Activated CD8-positive, alpha-beta memory T cell treated with anti-CD3 and anti-CD28 coated beads for 1 hour (primary cell): ENCODE data around the gene SLC6A8.
A peak's percentile ranks its signal among the peaks of the same experiment; 100 is the strongest.

Source experiments
- DNase-seq, 2 donors: peaks; one replicate each; pipeline ENCODE4 v3.0.0-alpha.2; 2020; ENCODE audit warnings: low read depth in 1 of 2; ENCODE audit errors: extremely low read depth in 1 of 2

The SLC6A8 gene

DNA sequence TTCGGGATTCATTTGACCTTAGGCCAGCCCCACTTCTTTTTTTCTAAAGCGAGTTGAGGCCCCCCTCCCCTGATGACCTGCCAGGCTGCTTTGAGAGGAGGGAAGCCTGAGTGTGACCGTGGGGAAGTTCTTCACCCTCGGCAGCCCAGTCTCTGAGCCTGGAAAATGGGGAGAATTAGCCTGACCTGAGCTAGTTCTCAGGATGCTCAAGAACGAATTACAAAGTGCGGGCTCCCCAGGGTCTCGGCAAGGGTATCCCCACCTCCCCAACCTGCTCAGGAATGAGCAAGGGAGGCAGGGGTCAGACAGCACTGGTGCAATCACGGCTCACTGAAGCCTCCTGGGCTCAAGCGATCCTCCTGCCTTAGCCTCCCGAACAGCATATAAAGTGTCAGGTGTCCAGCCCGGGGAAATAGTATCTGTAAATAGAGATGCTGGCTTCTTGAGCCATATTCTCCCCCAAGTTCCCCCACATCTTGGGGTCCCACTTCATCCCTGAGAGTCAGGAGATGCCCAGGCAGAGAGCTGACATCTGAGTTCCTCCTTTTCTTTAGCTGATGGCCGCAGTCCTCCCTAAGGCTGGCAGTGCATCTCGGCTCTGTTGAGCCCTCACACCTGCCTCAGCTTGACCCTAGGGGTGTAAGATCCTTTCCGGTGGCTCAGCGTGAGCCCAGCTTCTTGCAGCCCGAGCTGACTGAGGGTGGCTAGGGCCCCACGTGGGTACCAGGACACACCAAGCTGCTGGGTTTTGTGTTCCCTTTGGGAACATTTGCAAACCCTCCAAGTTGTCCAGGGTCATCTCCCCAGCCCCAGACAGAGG, 39.2 kb upstream of the SLC6A8 start:
- DNase-seq, result no peak

DNA sequence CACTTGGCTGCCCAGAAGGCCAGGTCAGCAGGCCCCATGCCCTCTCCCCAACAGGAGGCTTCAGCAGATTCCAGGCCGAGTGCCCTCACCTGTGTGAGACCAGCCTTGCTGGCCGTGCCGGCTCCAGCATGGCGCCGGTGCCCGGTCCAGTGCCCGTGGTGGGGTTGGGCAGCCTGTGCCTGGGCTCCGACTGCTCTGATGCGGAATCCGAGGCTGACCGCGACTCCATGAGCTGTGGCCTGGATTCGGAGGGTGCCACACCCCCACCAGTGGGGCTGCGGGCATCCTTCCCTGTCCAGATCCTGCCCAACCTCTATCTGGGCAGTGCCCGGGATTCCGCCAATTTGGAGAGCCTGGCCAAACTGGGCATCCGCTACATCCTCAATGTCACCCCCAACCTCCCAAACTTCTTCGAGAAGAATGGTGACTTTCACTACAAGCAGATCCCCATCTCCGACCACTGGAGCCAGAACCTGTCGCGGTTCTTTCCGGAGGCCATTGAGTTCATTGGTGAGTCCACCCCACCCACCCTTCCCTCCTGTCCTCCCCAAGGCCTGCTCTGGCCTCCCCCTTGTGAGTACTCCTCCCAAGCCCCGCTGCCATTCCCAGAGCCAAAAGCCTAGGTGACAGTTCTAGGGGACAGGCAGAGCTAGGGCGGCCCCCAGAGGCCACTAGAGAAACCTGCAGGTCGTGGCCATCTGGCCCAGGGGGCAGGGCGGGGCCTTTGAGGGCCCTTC, 38.4 kb upstream of the SLC6A8 start:
- no peak for DNase-seq

DNA sequence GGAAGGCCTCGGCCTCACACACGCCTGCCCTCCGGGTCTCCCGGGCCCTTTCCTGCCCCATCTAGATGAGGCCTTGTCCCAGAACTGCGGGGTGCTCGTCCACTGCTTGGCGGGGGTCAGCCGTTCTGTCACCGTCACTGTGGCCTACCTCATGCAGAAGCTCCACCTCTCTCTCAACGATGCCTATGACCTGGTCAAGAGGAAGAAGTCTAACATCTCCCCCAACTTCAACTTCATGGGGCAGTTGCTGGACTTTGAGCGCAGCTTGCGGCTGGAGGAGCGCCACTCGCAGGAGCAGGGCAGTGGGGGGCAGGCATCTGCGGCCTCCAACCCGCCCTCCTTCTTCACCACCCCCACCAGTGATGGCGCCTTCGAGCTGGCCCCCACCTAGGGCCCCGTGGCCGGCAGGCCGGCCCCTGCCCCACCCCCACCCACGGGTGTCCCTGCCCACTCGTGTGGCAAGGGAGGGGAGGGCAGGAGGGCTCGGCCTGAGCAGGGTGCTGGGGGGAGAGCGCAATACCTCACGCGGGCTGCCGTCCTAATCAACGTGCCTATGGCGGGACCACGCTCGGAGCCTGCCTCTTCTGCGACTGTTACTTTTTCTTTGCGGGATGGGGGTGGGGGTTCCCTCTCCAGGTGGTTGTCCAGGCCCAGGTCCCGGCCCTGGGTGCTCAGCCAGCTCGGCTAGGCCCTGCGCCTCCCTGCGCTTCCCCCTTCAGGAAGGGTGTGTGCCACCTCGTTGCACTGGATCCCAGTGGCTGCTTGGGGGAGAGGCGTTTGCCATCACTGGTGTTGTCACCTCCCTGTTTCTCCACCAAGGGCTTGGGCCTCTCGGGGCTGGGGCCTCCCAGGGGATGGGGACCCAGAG, 37.6 kb upstream of the SLC6A8 start:
- no peak for DNase-seq

DNA sequence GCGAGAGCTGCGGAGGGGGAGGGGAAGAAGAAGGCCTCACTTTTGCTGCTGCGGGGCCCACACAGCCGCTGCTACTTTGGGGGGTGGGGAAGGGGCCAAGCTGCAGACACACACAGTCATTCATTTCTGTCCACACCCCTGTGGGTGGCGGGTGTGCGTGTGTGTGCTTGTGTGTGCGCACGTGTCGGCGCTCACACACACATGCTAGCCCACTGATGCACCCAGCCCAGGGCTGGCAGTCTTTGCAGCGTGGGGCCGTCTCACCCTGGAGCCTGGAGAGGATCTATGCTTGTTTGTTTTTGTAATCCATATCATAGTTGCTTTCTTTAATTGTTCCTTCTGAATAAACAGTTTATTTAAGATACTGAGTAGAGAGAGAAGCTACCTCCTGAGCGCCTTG, 36.8 kb upstream of the SLC6A8 start:
- no peak for DNase-seq

DNA sequence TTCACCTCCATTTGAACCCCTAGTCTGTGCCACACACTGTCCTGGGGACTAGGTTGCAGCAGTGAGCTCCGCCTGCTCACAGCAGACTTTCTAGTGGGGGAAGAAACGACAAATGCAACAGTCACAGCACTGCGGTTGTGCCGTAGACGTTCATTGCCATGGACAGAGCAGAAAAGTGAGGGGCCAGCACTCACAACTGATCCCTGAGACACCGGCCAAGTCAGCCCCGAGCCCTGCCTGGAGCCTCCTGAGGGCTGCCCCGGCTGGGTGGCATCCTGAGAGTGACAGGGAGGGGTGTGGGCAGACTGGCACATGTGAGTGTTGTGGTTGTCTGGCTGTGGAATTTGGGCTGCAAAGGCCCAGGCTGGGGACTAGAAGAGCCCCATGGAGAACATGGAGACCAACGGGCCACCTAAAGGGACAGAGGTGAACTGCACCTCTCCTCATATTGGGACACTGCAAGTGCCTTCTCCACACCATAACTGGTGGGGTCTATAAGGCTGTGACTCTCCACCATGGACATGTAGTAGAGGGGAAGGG, 36.1 kb upstream of the SLC6A8 start:
- no peak for DNase-seq

DNA sequence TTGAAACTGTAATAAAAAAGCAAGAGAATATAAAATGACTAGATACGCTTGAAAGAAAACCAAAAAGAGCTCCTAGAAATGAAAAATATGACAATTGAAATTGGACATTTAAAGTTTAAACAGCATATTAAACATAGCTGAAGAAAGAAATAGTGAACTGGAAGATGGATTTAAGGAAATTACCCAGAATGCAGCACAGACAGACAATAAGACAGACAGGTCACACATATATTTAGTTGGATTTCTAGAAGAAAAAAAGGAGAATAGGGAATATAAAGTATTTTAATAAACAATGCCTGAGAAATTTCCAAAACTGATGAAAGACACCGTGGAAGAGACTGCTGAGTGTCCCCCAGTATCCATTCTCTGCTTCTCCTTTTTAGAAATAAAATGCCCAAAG, 34.2 kb upstream of the SLC6A8 start:
- DNase-seq, result no peak

DNA sequence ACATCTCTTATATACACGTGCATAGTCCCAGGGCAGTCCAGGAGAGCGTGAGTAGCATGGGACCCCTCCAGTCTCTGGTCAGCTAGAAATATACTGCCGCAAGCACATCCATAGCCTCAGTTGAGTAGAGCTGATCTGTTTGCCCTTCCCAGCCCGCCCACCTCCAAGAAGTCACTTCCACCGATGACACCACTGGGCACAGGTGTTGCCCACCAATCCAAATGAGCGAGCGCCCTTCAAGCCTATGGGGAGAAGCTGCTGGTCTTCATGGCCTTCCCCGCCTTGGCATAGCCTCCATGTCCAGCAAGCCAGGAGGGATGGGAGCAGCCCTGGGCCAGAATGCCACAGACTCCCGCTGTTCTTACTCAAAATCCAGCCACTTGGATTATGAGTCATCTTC, 30.6 kb upstream of the SLC6A8 start:
- no peak for DNase-seq

DNA sequence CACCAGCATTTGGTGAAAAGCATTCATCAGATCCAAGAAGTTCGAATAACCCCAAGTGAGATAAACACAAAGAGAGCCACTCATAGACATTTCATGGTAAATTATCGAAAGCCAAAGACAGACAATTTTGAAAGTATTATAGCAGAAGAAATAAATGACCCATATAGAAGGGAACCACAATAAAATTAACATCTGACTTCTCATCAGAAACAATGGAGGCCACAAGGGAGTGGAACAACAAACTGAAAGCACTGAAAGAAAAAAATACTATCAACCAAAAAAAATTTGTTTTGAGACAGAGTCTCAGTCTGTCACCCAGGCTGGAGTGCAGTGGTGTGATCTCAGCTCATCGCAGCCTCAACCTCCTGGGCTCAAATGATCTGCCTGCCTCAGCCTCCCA, 28.5 kb upstream of the SLC6A8 start:
- DNase-seq, result no peak

DNA sequence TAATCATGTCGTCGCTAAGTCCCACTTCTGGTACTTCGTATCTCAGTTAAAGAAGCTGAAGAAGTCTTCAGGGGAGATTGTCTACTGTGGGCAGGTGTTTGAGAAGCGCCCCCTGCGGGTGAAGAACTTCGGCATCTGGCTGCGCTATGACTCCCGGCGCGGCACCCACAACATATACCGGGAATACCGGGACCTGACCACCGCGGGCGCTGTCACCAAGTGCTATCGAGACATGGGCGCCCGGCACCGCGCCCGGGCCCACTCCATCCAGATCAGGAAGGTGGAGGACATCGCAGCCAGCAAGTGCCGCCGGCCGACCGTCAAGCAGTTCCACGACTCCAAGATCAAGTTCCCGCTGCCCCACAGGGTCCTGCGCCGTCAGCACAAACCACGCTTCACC, 25.5 kb upstream of the SLC6A8 start:
- DNase-seq, result peak; percentile 13 to 40

DNA sequence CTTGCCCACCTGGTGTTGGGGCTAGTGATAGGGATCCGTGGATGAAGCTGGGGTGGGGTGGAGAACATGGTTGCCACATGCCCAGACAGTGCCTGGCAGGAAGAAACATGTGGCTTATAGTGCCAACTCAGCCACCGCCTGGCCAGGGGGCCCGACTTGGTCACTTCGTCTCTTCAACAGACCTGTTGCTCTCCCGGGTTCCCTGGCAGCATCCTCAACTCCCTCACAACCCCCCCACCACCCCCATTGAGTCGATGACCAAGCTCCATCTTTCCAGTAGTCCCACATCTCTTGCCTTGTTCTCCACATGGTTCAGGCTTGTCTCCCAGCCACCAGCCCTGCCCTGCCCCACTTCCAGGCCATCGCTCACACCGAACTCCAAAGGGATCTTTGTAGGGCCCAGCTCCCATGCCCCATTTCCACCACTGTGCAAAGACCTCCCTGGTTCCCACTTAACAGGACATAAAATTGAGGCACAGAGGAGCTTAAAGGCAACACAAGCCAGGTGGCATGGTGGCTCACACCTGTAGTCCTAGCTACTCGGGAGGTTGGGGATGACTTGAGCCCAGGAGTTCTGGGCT, 21.9 kb upstream of the SLC6A8 start:
- DNase-seq, result no peak

DNA sequence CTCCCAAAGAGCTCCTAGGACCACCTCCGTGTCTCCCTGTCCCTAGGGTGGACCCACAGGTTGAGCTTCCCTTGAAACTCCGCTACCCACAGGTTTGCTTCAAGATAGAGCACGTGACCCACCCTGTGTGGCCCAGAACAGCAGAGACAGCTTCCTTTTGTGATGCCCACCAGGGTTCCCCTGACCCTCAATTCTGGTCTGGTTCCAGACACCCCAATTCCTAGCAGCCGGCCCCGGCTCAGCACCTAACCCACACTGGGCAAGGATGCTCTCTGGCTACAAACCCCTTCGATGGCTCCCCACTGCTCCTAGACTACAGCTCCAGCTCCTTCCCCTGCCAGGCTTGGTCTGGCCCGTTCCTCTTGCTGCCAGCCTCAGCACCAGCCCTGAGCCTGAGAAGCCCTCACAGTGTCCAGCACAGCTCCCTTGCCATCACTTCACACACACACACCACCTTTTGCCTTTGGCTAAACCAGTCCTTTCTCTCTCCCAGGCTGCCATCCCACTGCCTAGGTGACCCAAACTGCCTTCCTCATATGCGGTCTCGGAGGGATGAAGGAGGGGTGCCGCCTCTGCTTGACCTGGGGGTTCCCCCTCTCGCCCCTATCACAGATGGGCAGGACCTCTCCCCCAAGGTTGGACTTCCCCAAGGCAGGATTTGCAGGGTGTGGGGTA, 20.3 kb upstream of the SLC6A8 start:
- no peak for DNase-seq

DNA sequence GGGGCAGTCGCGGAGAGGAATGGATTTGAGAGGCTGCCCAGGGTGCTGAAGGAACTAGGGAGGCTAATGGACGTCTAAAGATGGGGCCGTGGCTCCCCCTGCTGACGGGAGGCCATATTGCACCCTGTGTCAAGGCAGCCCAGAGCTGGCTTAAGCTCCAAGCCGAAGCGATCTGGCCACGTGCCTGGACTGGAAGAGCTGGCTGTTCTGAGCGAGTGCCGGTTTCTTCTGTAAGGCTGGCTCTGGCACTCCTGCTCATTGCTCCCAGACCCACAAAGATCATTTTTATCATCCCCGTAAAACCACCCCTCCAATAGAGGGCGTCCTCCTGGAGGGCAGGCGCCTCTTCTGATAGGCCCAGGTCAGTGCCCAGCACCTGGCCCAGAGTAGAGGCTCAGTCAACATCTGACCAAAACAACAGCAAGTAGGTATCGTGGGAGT, 19.8 kb upstream of the SLC6A8 start:
- peak; percentile 20 to 59 for DNase-seq

DNA sequence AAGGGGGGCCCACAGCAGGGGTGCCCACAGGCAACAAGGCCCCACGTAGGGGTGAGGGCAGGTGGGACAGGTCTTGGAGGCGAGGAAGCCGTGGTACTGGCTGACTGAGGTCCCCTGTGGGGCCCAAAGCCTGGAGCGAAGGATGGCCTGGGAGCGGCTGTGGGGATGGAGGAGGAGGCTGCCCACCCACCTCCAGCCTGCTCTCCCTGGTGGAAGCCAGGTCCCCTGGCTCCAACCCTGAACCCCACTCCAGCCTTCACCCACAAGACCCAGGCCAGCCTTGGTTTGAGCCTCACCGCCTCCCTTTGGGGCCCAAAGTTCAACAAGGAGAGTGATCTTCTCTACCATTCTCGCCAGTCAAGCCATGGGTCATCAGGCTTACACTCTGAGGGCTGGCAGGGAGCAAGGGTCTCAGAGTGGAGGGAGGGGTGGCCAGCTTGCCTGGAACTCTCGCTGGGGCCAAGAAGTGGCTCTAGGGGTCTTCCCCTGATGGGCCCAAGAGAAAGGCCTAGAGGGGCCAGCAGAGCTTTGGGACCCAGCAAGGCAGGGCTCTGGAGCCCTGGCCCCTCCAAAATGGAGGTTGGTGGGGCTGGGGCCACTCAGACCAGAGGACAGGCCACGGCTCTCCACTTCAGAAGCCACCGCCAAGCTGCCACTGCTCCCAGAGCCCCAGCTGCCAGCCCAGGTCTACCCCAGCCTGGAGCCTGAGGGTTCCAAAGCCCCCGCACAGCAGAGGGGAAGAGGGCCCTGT, 19.1 kb upstream of the SLC6A8 start:
- no peak for DNase-seq

DNA sequence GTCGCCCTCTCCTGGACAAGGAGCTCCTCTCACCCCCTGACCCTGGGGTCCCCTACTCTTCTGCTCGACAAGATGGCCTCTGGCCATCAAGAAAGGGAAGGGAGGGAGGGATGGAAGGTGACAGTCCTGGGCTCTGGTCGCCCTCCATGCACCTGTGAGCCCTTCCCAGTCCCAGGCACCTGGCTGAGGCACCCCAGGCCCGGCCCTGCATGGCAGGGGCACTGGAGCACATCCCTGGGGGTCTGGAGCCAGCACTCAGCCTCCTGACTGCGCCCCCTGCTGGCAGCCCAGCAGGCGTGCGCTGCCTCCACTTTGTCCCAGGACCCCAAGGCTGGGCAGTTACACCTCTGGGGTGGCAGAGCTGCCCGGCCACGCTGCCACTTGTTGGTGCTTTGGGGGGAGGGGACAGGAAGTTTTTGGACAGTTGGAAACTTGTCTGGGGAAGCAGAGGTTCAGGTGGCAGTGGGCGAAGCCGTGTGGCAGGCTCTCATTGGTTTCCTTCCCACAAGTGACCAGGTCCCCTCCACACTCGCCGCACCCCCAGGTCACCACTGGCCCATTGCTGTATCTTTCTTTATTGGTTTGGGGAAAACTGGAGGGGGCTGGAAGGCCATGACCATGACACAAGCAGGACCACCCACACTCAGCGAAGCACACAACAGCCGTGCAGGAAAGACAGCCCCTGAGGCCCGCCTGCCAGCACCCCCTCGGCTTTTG, 18.4 kb upstream of the SLC6A8 start:
- peak in 1 of 2 donors; percentile 17 for DNase-seq

DNA sequence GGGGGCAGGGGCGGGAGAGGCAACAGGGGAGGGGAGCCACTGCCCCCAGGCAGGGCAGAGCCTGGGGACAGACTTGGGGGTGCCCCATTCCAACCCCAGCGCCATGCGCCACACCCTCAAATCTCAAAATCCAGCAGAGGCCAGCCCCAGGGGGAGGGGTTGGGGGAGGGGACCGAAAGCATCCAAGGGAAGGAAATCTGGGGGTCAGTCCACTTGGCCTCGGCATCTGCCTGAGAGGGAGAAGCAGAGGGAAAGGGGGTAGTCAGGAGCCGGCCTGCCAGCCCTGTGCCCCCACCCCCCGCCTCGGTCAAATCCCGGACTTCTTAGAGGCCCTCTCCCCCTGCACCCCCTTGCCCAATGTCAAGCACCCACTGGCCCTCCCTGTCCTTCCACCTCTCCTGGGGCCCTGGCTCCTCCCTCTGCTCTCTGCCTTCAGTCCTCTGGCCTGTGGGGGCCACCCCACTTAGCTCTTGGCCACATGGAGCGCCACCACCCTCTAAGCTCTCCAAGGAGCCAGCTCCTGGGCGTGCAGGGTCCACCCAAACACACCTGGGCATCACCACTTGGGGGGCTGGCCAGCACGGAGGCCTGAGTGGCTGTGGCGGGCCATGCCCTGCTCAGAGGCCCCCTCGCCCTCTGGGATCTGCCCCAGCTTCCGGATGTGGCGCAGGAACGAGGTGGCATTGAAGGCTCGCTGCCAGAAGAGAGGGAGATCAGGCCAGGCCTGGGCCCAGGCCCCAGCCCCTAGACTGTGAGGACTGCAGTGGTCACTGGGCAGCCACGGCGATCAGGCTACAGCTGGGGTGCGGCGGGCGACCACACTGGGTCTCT, 17.6 kb upstream of the SLC6A8 start:
- no peak for DNase-seq

DNA sequence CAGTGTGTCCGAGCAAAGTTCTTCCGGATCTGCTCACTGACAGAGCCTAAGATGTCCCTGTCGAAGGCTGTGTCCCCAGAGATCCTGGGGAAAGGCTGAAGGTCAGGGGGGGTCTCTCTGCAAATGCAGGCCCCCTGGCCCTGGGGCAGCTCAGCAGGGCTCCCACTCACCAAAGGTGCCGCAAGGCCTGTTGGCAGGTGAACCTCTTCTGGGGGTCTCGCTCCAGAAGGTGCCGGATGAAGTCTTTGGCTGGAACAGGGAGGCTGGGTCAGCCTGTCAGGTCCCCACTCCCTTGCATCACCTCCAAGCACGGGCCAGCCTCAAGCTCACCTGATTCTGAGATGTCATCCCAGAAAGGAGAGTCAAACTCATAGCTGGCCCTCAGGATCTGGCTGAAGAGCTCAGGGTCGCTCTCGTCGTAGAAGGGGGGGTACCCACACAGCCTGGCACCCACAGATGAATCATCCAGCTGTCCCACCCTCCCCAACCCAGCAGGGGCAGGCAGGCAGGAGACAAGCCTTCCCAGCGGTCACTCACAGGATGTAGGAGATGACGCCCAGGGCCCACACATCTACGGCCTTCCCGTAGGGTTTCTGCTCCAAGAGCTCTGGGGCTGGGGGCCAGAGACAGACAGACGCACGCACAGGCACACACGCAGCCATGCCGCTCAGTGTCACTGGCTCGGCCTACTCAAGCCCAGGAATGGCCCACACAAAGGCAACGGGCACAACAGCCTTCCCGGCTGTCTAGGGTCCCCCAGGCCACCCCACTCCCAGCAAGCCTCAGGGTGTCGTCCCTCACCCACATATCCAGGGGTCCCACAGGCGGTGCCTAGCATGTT, 16.8 kb upstream of the SLC6A8 start:
- DNase-seq, result no peak
